Tibial nerve (tissue), 4 donors: ENCODE measurements around the gene LRPAP1.

ENCODE experiments used
- CTCF ChIP-seq, 5 experiments: fragments of 200-600 bp in 3 of 5; fragments of 450-650 bp in 2 of 5; sonication (generic) in 3 of 5; IDR thresholded peaks; one replicate each; pipeline ENCODE4 v1.5.1; 2016 to 2019; ENCODE audit warnings: antibody characterized with exemption in 5 of 5, mild to moderate bottlenecking in 3 of 5, moderate library complexity in 2 of 5
- EP300 ChIP-seq, 2 donors: sonication (generic); formaldehyde crosslinking; IDR thresholded peaks; one replicate each; pipeline ENCODE4 v1.6.1; 2017; ENCODE audit warnings: antibody characterized with exemption in 2 of 2, mild to moderate bottlenecking in 1 of 2
- POLR2A ChIP-seq, 2 donors: fragments of 450-650 bp; IDR thresholded peaks; one replicate each; pipeline ENCODE4 v1.6.1; 2017; ENCODE audit warnings: antibody characterized with exemption in 2 of 2, mild to moderate bottlenecking in 2 of 2, moderate library complexity in 2 of 2

- TF ChIP-seq CTCF (IDR thresholded peaks at IDR 0.05) (no peak), POLR2A (IDR thresholded peaks at IDR 0.05) (no peak), EP300 (IDR thresholded peaks at IDR 0.05) (no peak)
These were observed 47.0 kb downstream of the LRPAP1 start for GRCh38 chr4:3485011-3485791.
